ENCODE results near the gene ZNF341.

DNA sequence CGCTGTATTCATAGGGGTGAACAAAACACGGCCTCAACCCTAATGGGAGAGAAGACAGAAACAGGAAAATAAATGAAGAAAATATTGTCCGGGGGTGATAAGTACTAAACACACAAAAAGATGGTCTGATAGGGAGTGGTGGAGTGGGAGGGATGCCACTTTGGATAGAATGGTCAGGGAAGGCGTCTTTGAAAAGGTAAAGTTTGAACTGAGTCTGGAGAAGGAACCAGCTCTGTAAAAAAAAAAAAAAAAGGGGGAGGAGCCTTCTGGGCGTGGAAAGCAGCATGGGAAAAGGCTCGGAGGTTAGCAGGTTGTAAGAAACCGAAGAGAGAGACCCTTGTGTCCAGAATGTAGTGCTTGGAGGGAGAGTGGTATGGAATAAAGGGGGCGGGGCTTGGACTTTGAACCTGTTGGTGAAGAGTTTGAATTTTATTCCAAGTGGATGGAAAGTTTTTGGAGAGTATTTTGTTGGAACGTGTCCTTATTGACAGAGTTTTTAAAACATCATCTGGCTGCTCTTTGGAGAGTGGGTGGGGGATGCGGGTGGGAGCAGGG, 81.2 kb downstream of the ZNF341 start:
- TF ChIP-seq POLR2A (IDR thresholded peaks at IDR 0.05) = no peak
- TF ChIP-seq, protein P1, sequence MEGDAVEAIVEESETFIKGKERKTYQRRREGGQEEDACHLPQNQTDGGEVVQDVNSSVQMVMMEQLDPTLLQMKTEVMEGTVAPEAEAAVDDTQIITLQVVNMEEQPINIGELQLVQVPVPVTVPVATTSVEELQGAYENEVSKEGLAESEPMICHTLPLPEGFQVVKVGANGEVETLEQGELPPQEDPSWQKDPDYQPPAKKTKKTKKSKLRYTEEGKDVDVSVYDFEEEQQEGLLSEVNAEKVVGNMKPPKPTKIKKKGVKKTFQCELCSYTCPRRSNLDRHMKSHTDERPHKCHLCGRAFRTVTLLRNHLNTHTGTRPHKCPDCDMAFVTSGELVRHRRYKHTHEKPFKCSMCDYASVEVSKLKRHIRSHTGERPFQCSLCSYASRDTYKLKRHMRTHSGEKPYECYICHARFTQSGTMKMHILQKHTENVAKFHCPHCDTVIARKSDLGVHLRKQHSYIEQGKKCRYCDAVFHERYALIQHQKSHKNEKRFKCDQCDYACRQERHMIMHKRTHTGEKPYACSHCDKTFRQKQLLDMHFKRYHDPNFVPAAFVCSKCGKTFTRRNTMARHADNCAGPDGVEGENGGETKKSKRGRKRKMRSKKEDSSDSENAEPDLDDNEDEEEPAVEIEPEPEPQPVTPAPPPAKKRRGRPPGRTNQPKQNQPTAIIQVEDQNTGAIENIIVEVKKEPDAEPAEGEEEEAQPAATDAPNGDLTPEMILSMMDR (IDR thresholded peaks at IDR 0.05) = no peak
